Stimulated activated CD4-positive, alpha-beta T cell treated with anti-CD3 and anti-CD28 coated beads, Interleukin-1b, Interleukin-23, amount 100 ng/mL, for 48 hours (primary cell): ENCODE measurements around the gene ADD1.

ENCODE experiments used
- DNase-seq: peaks from one replicate; pipeline ENCODE4 v3.0.0-alpha.2; 2020

ADD1 gene

GRCh38 chr4:2805712-2806389, 37.8 kb upstream of the ADD1 start:
- DNase-seq, result no peak

- DNase-seq, result no peak
Measured at GRCh38 chr4:2806390-2807355, 37.0 kb upstream of the ADD1 start.

GRCh38 chr4:2807571-2807970, 36.1 kb upstream of the ADD1 start:
- DNase-seq, result no peak

- no peak for DNase-seq
Measured at GRCh38 chr4:2808001-2808400, 35.6 kb upstream of the ADD1 start.

GRCh38 chr4:2809610-2810180, 33.9 kb upstream of the ADD1 start:
- DNase-seq, result no peak

GRCh38 chr4:2810388-2810787, 33.3 kb upstream of the ADD1 start:
- DNase-seq, result no peak

- peak; percentile 65 for DNase-seq
Measured at GRCh38 chr4:2811830-2812611, 31.6 kb upstream of the ADD1 start.

- DNase-seq, result no peak
Measured at GRCh38 chr4:2812612-2813354, 30.9 kb upstream of the ADD1 start.

GRCh38 chr4:2813446-2814405, 29.9 kb upstream of the ADD1 start:
- no peak for DNase-seq

- no peak for DNase-seq
Measured at GRCh38 chr4:2814627-2815270, 28.9 kb upstream of the ADD1 start.

- no peak for DNase-seq
Measured at GRCh38 chr4:2816401-2816954, 27.2 kb upstream of the ADD1 start.

GRCh38 chr4:2817137-2817536, 26.5 kb upstream of the ADD1 start:
- no peak for DNase-seq

GRCh38 chr4:2817701-2818350, 25.8 kb upstream of the ADD1 start:
- DNase-seq, result no peak

GRCh38 chr4:2818351-2818939, 25.2 kb upstream of the ADD1 start:
- DNase-seq, result no peak

- no peak for DNase-seq
Measured at GRCh38 chr4:2819244-2820215, 24.1 kb upstream of the ADD1 start.

GRCh38 chr4:2820216-2820982, 23.2 kb upstream of the ADD1 start:
- no peak for DNase-seq
